OCI-LY1 (cell line): ENCODE data around the gene MS4A4E.

Experiments used
- H2AFZ ChIP-seq: fragments of 200-600 bp; sonication (generic), shearing (Covaris generic); 2 replicates; pipeline ENCODE4 v1.6.0; 2014; ENCODE audit warnings: antibody characterized with exemption, mild to moderate bottlenecking, low read length
- H3F3A ChIP-seq: fragments of 200-600 bp; sonication (generic), shearing (Covaris generic); 2 replicates; pipeline ENCODE4 v1.6.0; 2014; ENCODE audit warnings: mild to moderate bottlenecking, antibody characterized with exemption, low read length, moderate library complexity; ENCODE audit not compliant: insufficient read depth
- H3K27ac ChIP-seq: fragments of 200-600 bp; sonication (generic); 2 replicates; pipeline ENCODE4 v1.5.1; 2014; ENCODE audit warnings: low read length, mixed run types, mild to moderate bottlenecking, low read depth; ENCODE audit not compliant: poor library complexity, severe bottlenecking
- H3K27me3 ChIP-seq: fragments of 200-600 bp; sonication (generic); 2 replicates; pipeline ENCODE4 v1.6.0; 2014; ENCODE audit warnings: antibody characterized with exemption, mild to moderate bottlenecking, low read length, moderate library complexity; ENCODE audit not compliant: insufficient read depth
- H3K36me3 ChIP-seq: fragments of 200-600 bp; sonication (generic); 2 replicates; pipeline ENCODE4 v1.6.1; 2014; ENCODE audit warnings: mild to moderate bottlenecking, antibody characterized with exemption, low read length, moderate library complexity, mixed read lengths; ENCODE audit not compliant: insufficient read depth
- H3K4me1 ChIP-seq: fragments of 200-600 bp; sonication (generic); 2 replicates; pipeline ENCODE4 v1.5.1; 2014; ENCODE audit warnings: mild to moderate bottlenecking, low read length, moderate library complexity; ENCODE audit not compliant: insufficient read depth, severe bottlenecking
- H3K4me2 ChIP-seq: fragments of 200-600 bp; sonication (generic), shearing (Covaris generic); 2 replicates; pipeline ENCODE4 v1.6.1; 2014; ENCODE audit warnings: low read length
- H3K4me3 ChIP-seq: fragments of 200-600 bp; sonication (generic); 2 replicates; pipeline ENCODE4 v1.5.1; 2014; ENCODE audit warnings: low read length, low read depth, mild to moderate bottlenecking, mixed read lengths; ENCODE audit not compliant: poor library complexity, severe bottlenecking
- H3K79me2 ChIP-seq: fragments of 200-600 bp; shearing (Covaris generic); 2 replicates; pipeline ENCODE4 v1.6.1; 2016; ENCODE audit warnings: mixed run types, low read length, mixed read lengths; ENCODE audit not compliant: insufficient read depth
- H3K9ac ChIP-seq: fragments of 200-600 bp; sonication (generic), shearing (Covaris generic); 2 replicates; pipeline ENCODE4 v1.6.1; 2014; ENCODE audit warnings: mild to moderate bottlenecking, low read length, mixed read lengths
- H3K9me2 ChIP-seq: fragments of 200-600 bp; sonication (generic), shearing (Covaris generic); 2 replicates; pipeline ENCODE4 v1.6.1; 2014; ENCODE audit warnings: low read depth, mild to moderate bottlenecking, low read length, mixed read lengths
- H3K9me3 ChIP-seq: fragments of 200-600 bp; shearing (Covaris generic); 2 replicates; pipeline ENCODE4 v1.6.1; 2014; ENCODE audit warnings: low read length, mixed read lengths
- H4K20me1 ChIP-seq: fragments of 200-600 bp; sonication (generic), shearing (Covaris generic); 2 replicates; pipeline ENCODE4 v1.6.0; 2016; ENCODE audit warnings: mild to moderate bottlenecking, low read length; ENCODE audit not compliant: insufficient read depth
- EZH2 ChIP-seq: fragments of 200-600 bp; sonication (generic), shearing (Covaris generic); IDR thresholded peaks from 2 replicates; pipeline ENCODE4 v1.8.0; 2017; ENCODE audit warnings: borderline replicate concordance, mixed run types, mild to moderate bottlenecking, antibody characterized with exemption, low read length, moderate library complexity, mixed read lengths
- TF ChIP-seq, protein P1 (sequence below): fragments of 200-600 bp; sonication (generic), shearing (Covaris generic); IDR thresholded peaks from 2 replicates; pipeline ENCODE4 v1.5.1; 2017; ENCODE audit warnings: mild to moderate bottlenecking, antibody characterized with exemption, low read length, moderate library complexity, mixed read lengths

The MS4A4E gene

GRCh38 chr11:60184824-60185511 lies 58.0 kb downstream of the MS4A4E start:
- no peaks in the 10 kb centered on the region for H3K27me3 ChIP-seq
- H3K4me3 ChIP-seq, result no peak overlapping the region
- H3K36me3 ChIP-seq, result no peaks in the 10 kb centered on the region
- no peaks in the 10 kb centered on the region for H4K20me1 ChIP-seq
- H3K79me2 ChIP-seq, result no peaks in the 10 kb centered on the region
- H2AFZ ChIP-seq, result no peak overlapping the region
- no peak overlapping the region for H3K27ac ChIP-seq
- no peak overlapping the region for H3K9ac ChIP-seq
- no peak for TF ChIP-seq EZH2
- TF ChIP-seq, protein P1, sequence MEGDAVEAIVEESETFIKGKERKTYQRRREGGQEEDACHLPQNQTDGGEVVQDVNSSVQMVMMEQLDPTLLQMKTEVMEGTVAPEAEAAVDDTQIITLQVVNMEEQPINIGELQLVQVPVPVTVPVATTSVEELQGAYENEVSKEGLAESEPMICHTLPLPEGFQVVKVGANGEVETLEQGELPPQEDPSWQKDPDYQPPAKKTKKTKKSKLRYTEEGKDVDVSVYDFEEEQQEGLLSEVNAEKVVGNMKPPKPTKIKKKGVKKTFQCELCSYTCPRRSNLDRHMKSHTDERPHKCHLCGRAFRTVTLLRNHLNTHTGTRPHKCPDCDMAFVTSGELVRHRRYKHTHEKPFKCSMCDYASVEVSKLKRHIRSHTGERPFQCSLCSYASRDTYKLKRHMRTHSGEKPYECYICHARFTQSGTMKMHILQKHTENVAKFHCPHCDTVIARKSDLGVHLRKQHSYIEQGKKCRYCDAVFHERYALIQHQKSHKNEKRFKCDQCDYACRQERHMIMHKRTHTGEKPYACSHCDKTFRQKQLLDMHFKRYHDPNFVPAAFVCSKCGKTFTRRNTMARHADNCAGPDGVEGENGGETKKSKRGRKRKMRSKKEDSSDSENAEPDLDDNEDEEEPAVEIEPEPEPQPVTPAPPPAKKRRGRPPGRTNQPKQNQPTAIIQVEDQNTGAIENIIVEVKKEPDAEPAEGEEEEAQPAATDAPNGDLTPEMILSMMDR, result no peak
- no peaks in the 10 kb centered on the region for H3K4me1 ChIP-seq
- no peaks in the 10 kb centered on the region for H3F3A ChIP-seq
- H3K4me2 ChIP-seq, result no peak overlapping the region
- H3K9me3 ChIP-seq, result no peaks in the 10 kb centered on the region
- H3K9me2 ChIP-seq, result no peaks in the 10 kb centered on the region

DNA sequence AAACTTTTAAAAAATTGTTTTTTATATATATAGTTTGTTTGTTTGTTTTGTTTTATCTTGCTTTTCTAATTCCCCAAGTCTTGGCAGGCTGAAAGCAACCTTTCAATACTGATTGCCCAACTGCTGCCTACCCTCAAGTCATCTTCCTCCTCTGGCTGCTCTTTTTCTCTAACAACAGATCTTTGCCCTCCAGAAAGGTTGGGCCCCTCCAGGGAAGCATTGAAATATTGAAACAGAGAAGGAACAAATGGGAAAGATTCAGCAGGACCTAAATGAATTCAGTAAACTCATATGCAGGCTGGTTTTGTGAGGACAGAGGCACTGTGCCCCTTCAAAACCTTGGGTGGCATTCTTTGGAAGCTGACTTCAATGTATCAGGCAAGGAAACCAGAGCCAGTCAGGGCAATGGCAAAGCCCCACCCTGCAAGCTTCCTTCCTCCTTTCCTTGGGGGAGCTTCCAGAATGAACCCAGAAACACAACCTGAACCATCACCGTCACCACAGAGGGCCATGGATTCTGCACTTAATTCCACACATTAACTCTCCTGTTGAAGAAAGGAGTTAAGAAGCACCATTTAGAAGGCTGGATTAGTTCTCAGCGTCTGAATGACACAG lies 59.2 kb downstream of the MS4A4E start:
- Histone ChIP-seq H4K20me1 (no peaks in the 10 kb centered on the region), H3K4me2 (no peak overlapping the region), H3K9me3 (no peaks in the 10 kb centered on the region), H3K36me3 (no peaks in the 10 kb centered on the region), H3K9me2 (no peaks in the 10 kb centered on the region), H3K79me2 (no peaks in the 10 kb centered on the region), H3F3A (no peaks in the 10 kb centered on the region), H3K4me3 (no peak overlapping the region), H2AFZ (no peak overlapping the region), H3K27me3 (no peaks in the 10 kb centered on the region), H3K4me1 (no peaks in the 10 kb centered on the region), H3K27ac (no peak overlapping the region), H3K9ac (no peak overlapping the region)
- no peak for TF ChIP-seq EZH2
- TF ChIP-seq, protein P1, result no peak

- H3K27me3 ChIP-seq, result no peaks in the 10 kb centered on the region
Measured at GRCh38 chr11:60182541-60183330, 60.2 kb downstream of the MS4A4E start, which contains the start of gene MS4A6A. TSS of gene MS4A6A (minus strand) at chr11:60183083. CDS start at chr11:60181727, 1,356 bp downstream.

More at GRCh38 chr11:60182541-60183330, 60.2 kb downstream of the MS4A4E start, which contains the start of gene MS4A6A:
- TF ChIP-seq, protein P1, result no peak
- no peak for TF ChIP-seq EZH2
- Histone ChIP-seq H3K9me2 (no peaks in the 10 kb centered on the region), H3K36me3 (no peaks in the 10 kb centered on the region), H3K27ac (no peak within 1 kb of the TSS), H3F3A (no peaks in the 10 kb centered on the region), H3K4me2 (no peak within 1 kb of the TSS), H2AFZ (no peak within 1 kb of the TSS), H3K9me3 (no peaks in the 10 kb centered on the region), H3K4me3 (no peak within 1 kb of the TSS), H4K20me1 (no peaks in the 10 kb centered on the region), H3K4me1 (no peaks in the 10 kb centered on the region), H3K9ac (no peak within 1 kb of the TSS), H3K79me2 (no peaks in the 10 kb centered on the region)
